ENCODE results near the gene CPO.

GRCh38 chr2:206978746-206979145 lies 39.4 kb downstream of the CPO start:
- TF ChIP-seq, protein P1, sequence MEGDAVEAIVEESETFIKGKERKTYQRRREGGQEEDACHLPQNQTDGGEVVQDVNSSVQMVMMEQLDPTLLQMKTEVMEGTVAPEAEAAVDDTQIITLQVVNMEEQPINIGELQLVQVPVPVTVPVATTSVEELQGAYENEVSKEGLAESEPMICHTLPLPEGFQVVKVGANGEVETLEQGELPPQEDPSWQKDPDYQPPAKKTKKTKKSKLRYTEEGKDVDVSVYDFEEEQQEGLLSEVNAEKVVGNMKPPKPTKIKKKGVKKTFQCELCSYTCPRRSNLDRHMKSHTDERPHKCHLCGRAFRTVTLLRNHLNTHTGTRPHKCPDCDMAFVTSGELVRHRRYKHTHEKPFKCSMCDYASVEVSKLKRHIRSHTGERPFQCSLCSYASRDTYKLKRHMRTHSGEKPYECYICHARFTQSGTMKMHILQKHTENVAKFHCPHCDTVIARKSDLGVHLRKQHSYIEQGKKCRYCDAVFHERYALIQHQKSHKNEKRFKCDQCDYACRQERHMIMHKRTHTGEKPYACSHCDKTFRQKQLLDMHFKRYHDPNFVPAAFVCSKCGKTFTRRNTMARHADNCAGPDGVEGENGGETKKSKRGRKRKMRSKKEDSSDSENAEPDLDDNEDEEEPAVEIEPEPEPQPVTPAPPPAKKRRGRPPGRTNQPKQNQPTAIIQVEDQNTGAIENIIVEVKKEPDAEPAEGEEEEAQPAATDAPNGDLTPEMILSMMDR (IDR thresholded peaks at IDR 0.05) = no peak
- no peak for TF ChIP-seq POLR2A (IDR thresholded peaks at IDR 0.05)
- no peak for TF ChIP-seq EP300 (IDR thresholded peaks at IDR 0.05; ENCODE audit: low read depth)
